ENCODE measurements around the gene PGGHG.
A peak's percentile ranks its signal among the peaks of the same experiment; 100 is the strongest.

Gene PGGHG

GRCh38 chr11:307766-308708 lies 19.1 kb downstream of the PGGHG start, which contains the start of gene IFITM2:
Gene IFITM2, plus strand, starts transcription at chr11:307816. Its CDS starts 377 bp downstream, at chr11:308193.
- TF ChIP-seq CEBPB (IDR thresholded peaks at IDR 0.05) (0 out of 2 replicates have a peak, but pooled peaks have one; percentile 22), TEAD4 (IDR thresholded peaks at IDR 0.05) (peak; percentile 53)

- TF ChIP-seq REST (IDR thresholded peaks at IDR 0.05; ENCODE audit: low read depth) (no peak), CEBPB (IDR thresholded peaks at IDR 0.05) (no peak), EP300 (IDR thresholded peaks at IDR 0.05; ENCODE audit: borderline replicate concordance) (no peak), RAD21 (IDR thresholded peaks at IDR 0.05; ENCODE audit: low read depth) (no peak), NFIC (IDR thresholded peaks at IDR 0.05) (no peak), USF1 (IDR thresholded peaks at IDR 0.05) (no peak), TEAD4 (IDR thresholded peaks at IDR 0.05) (no peak), ZBTB7A (IDR thresholded peaks at IDR 0.05; ENCODE audit: low read depth) (no peak)
These were observed 23.3 kb downstream of the PGGHG start for GRCh38 chr11:312092-312816.

- TF ChIP-seq CEBPB (IDR thresholded peaks at IDR 0.05) (no peak), YY1 (IDR thresholded peaks at IDR 0.05; ENCODE audit: low read depth) (no peak), TCF12 (IDR thresholded peaks at IDR 0.05; ENCODE audit: low read depth) (0 out of 2 replicates have a peak, but pooled peaks have one; percentile 24), NFIC (IDR thresholded peaks at IDR 0.05) (no peak)
These were observed 24.4 kb downstream of the PGGHG start for GRCh38 chr11:313304-313786.

- TF ChIP-seq TEAD4 (IDR thresholded peaks at IDR 0.05) (no peak), USF1 (IDR thresholded peaks at IDR 0.05) (no peak), TCF12 (IDR thresholded peaks at IDR 0.05; ENCODE audit: low read depth) (0 out of 2 replicates have a peak, but pooled peaks have one; percentile 20), EGR1 (IDR thresholded peaks at IDR 0.05) (no peak), RAD21 (IDR thresholded peaks at IDR 0.05; ENCODE audit: low read depth) (no peak), TAF1 (IDR thresholded peaks at IDR 0.05; ENCODE audit: low read depth) (no peak)
These were observed 25.0 kb downstream of the PGGHG start, which contains the start of gene IFITM1 for GRCh38 chr11:313787-314553. Gene IFITM1, plus strand, starts transcription at chr11:314040. Its CDS starts 131 bp downstream, at chr11:314171.

- TF ChIP-seq ZBTB7A (IDR thresholded peaks at IDR 0.05; ENCODE audit: low read depth), result no peak
These were observed 26.1 kb downstream of the PGGHG start for GRCh38 chr11:315051-315481.

- TF ChIP-seq TEAD4 (IDR thresholded peaks at IDR 0.05) (no peak), YY1 (IDR thresholded peaks at IDR 0.05; ENCODE audit: low read depth) (no peak), FOXM1 (IDR thresholded peaks at IDR 0.05; ENCODE audit: borderline replicate concordance, low read depth) (no peak), NFIC (IDR thresholded peaks at IDR 0.05) (no peak), MAX (IDR thresholded peaks at IDR 0.05) (no peak), RAD21 (IDR thresholded peaks at IDR 0.05; ENCODE audit: low read depth) (no peak)
These were observed 26.6 kb downstream of the PGGHG start for GRCh38 chr11:315516-315994.

- TF ChIP-seq EP300 (IDR thresholded peaks at IDR 0.05; ENCODE audit: borderline replicate concordance), result no peak
- no peak for TF ChIP-seq RAD21 (IDR thresholded peaks at IDR 0.05; ENCODE audit: low read depth)
- TF ChIP-seq TAF1 (IDR thresholded peaks at IDR 0.05; ENCODE audit: low read depth), result no peak
- no peak for TF ChIP-seq CEBPB (IDR thresholded peaks at IDR 0.05)
- TF ChIP-seq MAX (IDR thresholded peaks at IDR 0.05), result no peak
- no peak for TF ChIP-seq ZBTB7A (IDR thresholded peaks at IDR 0.05; ENCODE audit: low read depth)
- no peak for TF ChIP-seq REST (IDR thresholded peaks at IDR 0.05; ENCODE audit: low read depth)
- TF ChIP-seq FOXM1 (IDR thresholded peaks at IDR 0.05; ENCODE audit: borderline replicate concordance, low read depth), result no peak
- no peak for TF ChIP-seq NFIC (IDR thresholded peaks at IDR 0.05)
- TF ChIP-seq YY1 (IDR thresholded peaks at IDR 0.05; ENCODE audit: low read depth), result no peak
- no peak for TF ChIP-seq EGR1 (IDR thresholded peaks at IDR 0.05)
- TF ChIP-seq TCF12 (IDR thresholded peaks at IDR 0.05; ENCODE audit: low read depth), result no peak
These were observed 27.2 kb downstream of the PGGHG start for GRCh38 chr11:316031-316701.
